Measurements from ENCODE around the gene FYN. TPM values are rescaled to one million over a fixed set of nuclear protein-coding genes. Genes with fewer than 3 reads are reported as not detected.

Gene FYN
- total and polyA plus RNA-seq, 2 of the 8 experiments (the other 6 are each of a cell fraction or from before 2014, with no cell fraction given) = 46.8 to 97.2 TPM

- TF ChIP-seq SIX5 (IDR thresholded peaks at IDR 0.05; ENCODE audit: low read depth, low read length) (no peak), SUZ12 (IDR thresholded peaks at IDR 0.05; ENCODE audit: low read length) (no peak), RXRA (IDR thresholded peaks at IDR 0.05; ENCODE audit: insufficient read depth, low read depth, low read length) (no peak), CREB1 (IDR thresholded peaks at IDR 0.05) (no peak), SAP30 (IDR thresholded peaks at IDR 0.05; ENCODE audit: insufficient read depth, insufficient replicate concordance, low read length) (no peak), CEBPB (IDR thresholded peaks at IDR 0.05; ENCODE audit: low read depth, low read length) (no peak)
These were observed 35.4 kb downstream of the FYN start (continued) for GRCh38 chr6:111837641-111838500.
